Stimulated activated CD4-positive, alpha-beta T cell treated with anti-CD3 and anti-CD28 coated beads, Interleukin-12 subunit alpha, Interleukin-12 subunit beta, amount 100 ng/mL, for 4 hours (primary cell): ENCODE results near the gene IFI16.
"Not testable (repeated sequence)": the region's sequence is repeated elsewhere in the genome, so short reads cannot be mapped to it uniquely, and the experiment has no call there.

Experiments
- DNase-seq: peaks from one replicate; pipeline ENCODE4 v3.0.0-alpha.2; 2020

Gene IFI16

GRCh38 chr1:159009704-159010361 is at the start of gene IFI16:
Gene IFI16, plus strand, starts transcription at chr1:159009907. Its CDS starts 4,774 bp downstream, at chr1:159014681.
- DNase-seq = no peak

- DNase-seq = no peak
Measured at GRCh38 chr1:158961178-158961577, 48.5 kb upstream of the IFI16 start.

- DNase-seq = no peak
Measured at GRCh38 chr1:158962983-158963382, 46.7 kb upstream of the IFI16 start.

- DNase-seq = no peak
Measured at GRCh38 chr1:158969166-158969565, 40.5 kb upstream of the IFI16 start.

- DNase-seq = no peak
Measured at GRCh38 chr1:158969855-158970254, 39.9 kb upstream of the IFI16 start.

- DNase-seq = no peak
Measured at GRCh38 chr1:158972841-158973240, 36.9 kb upstream of the IFI16 start.

GRCh38 chr1:158976219-158976618 is 33.5 kb upstream of the IFI16 start:
- no peak for DNase-seq

- no peak for DNase-seq
Measured at GRCh38 chr1:158978730-158979129, 31.0 kb upstream of the IFI16 start.

GRCh38 chr1:158979229-158979628 is 30.5 kb upstream of the IFI16 start:
- DNase-seq = no peak

GRCh38 chr1:158983235-158983634 is 26.5 kb upstream of the IFI16 start:
- no peak for DNase-seq

- DNase-seq = no peak
Measured at GRCh38 chr1:158984386-158984785, 25.3 kb upstream of the IFI16 start.

GRCh38 chr1:158989424-158989823 is 20.3 kb upstream of the IFI16 start:
- DNase-seq = no peak

GRCh38 chr1:158992787-158993312 is 16.9 kb upstream of the IFI16 start:
- DNase-seq = no peak

- no peak for DNase-seq
Measured at GRCh38 chr1:158996998-158997397, 12.7 kb upstream of the IFI16 start.

- DNase-seq = no peak
Measured at GRCh38 chr1:158998037-158998780, 11.5 kb upstream of the IFI16 start.

- DNase-seq = no peak
Measured at GRCh38 chr1:158998781-158999161, 10.9 kb upstream of the IFI16 start.

- DNase-seq = no peak
Measured at GRCh38 chr1:158999316-159000069, 10.2 kb upstream of the IFI16 start.

GRCh38 chr1:159000070-159000409 is 9.7 kb upstream of the IFI16 start:
- no peak for DNase-seq

GRCh38 chr1:159000625-159001024 is 9.1 kb upstream of the IFI16 start:
- no peak for DNase-seq

GRCh38 chr1:159005161-159005560 is 4.5 kb upstream of the IFI16 start:
- no peak for DNase-seq

- DNase-seq = no peak
Measured at GRCh38 chr1:159005676-159006075, 4.0 kb upstream of the IFI16 start.

GRCh38 chr1:159006210-159006807 is 3.4 kb upstream of the IFI16 start:
- not testable (repeated sequence) for DNase-seq

GRCh38 chr1:159007726-159008125 is 2.0 kb upstream of the IFI16 start:
- no peak for DNase-seq
